GM12891 (cell line): ENCODE data around the gene NNAT.

ENCODE experiments used
- POLR2A ChIP-seq: IDR thresholded peaks from 2 replicates; pipeline ENCODE4 v1.6.1; 2011; ENCODE audit warnings: low read depth, low read length, control low read depth
- POLR2AphosphoS5 ChIP-seq: IDR thresholded peaks from 2 replicates; pipeline ENCODE4 v1.6.1; 2011; ENCODE audit warnings: low read depth, low read length, control low read depth
- TAF1 ChIP-seq: IDR thresholded peaks from 2 replicates; pipeline ENCODE4 v1.6.1; 2011; ENCODE audit warnings: low read depth, low read length, control low read depth

GRCh38 chr20:37537505-37537904, 16.5 kb downstream of the NNAT start:
- no peak for TF ChIP-seq POLR2AphosphoS5
- no peak for TF ChIP-seq TAF1
- TF ChIP-seq POLR2A: no peak
